Measurements from ENCODE around the gene SHC1.

GRCh38 chr1:154998201-154998780, 27.7 kb upstream of the SHC1 start:
- no peak for TF ChIP-seq CTCF (IDR thresholded peaks at IDR 0.05; ENCODE audit: insufficient read depth, low read length, poor library complexity, severe bottlenecking)
- TF ChIP-seq EZH2phosphoT487 (conservative IDR thresholded peaks at IDR 0.05; ENCODE audit: low read length): no peak
